Activated CD4-positive, alpha-beta T cell treated with anti-CD3 and anti-CD28 coated beads, Interleukin-10, Interleukin-2, amounts not matched to agents 100 ng/mL and 50 ng/mL, durations not matched to agents 16 hours and 8 hours (primary cell): ENCODE data around the gene FKBP1B.
"Not testable (repeated sequence)": the region's sequence is repeated elsewhere in the genome, so short reads cannot be mapped to it uniquely, and the experiment has no call there.

Source experiments
- DNase-seq: peaks from one replicate; pipeline ENCODE4 v3.0.0-alpha.2; 2020

FKBP1B gene

DNA sequence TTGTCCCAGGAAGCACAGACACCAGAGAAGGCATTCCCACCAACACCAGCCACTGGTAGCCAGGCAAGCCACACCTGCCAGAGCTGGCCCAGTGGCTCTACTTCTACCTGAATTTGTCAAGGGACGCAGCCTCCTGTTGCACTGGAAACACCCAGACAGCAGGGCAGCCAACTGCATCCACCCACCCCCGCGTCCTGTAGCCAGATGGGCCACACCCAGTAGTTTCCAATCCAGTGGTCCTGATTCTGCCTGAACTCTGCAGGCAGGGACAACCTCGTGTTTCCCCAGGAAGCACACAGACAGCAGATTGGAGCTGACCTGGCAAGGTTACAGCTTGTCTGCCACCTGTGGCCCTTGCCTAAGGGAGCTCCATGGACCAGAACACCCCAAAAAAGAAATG, 55.4 kb downstream of the FKBP1B start:
- DNase-seq, result no peak

DNA sequence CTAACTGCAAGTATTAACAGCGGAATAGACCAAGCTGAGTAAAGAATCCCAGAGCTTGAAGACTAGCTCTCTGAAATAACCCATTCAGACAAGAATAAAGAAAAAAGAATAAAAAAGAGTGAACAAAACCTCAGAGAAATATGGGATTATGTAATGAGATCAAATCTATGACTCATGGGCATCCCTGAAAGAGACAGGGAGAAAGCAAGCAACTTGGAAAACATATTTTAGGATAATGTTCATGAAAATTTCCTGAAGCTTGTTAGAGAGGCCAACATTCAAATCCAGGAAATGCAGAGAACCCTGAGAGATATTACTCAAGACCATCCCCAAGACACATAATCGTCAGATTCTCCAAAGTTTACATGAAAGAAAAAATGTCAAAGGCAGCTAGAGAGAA, 56.3 kb downstream of the FKBP1B start:
- DNase-seq, result no peak

DNA sequence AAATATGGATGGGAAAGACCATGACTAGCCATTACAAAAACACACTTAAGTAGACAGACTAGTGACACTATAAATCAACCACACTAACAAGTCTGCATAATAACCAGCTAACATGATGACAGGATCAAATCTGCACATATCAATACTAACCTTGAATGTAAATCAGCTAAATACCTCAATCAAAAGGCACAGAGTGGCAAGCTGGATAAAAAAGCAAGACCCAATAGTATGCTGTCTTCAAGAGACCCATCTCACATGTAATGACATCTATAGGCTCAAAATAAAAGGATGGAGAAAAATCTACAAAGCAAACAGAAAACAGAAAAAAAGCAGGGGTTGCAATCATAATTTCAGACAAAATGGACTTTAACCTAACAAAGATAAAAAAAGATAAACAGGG, 57.2 kb downstream of the FKBP1B start:
- no peak for DNase-seq

DNA sequence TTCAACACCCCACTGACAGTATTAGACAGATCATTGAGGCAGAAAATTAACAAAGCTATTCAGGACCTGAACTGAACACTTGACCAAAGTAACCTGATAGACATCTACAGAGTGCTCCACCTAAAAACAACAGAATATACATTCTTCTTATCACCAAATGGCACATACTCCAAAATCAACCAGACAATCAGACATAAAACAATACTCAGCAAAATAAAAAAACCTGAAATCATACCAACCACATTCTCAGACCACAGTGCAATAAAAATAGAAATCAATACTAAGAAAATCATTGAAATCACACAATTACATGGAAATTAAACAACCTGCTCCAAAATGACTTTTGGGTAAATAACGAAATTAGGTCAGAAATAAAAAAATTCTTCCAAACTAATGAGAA, 57.8 kb downstream of the FKBP1B start:
- no peak for DNase-seq

DNA sequence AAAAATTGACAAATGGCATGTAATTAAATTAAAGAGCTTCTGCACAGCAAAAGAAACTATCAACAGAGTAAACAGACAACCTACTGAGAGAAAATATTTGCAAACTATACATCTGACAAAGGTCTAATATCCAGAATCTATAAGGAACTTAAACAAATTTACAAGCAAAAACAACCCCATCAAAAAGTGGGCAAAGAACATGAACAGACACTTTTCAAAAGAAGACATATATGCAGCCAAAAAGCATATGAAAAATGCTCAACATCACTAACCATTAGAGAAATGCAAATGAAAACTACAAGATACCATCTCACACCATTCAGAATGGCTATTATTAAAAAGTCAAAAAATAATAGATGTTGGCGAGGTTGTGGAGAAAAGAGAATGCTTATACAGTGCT, 59.9 kb downstream of the FKBP1B start:
- DNase-seq, result not testable (repeated sequence)

DNA sequence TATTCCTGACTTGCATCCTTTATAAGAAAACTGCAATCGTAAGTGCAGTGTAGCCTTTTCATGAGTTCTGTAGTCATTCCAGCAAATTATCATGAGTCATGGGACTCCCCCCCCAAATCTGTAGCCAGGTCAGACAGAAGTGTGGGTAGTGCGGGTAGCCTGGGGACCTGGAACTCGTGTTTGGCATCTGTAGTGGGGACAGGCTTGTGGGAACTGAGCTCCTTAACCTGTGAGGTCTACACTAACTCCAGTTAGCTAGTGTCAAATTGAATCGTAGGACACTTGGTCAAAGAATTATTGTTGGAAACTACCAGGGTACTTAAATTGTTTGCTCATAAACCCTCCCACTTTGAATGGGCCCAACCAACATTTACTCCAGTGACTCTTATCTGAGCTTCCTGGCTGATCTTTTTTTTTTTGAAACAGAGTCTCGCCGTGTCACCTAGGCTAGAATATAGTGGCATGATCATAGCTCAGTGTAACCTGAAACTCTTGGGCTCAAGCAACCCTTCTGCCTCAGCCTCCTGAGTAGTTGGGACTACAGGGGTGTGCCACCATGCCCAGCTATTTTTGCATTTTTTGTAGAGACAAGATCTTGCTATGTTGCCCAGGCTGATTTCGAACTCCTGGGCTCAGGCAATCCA, 61.2 kb downstream of the FKBP1B start:
- DNase-seq, result no peak

DNA sequence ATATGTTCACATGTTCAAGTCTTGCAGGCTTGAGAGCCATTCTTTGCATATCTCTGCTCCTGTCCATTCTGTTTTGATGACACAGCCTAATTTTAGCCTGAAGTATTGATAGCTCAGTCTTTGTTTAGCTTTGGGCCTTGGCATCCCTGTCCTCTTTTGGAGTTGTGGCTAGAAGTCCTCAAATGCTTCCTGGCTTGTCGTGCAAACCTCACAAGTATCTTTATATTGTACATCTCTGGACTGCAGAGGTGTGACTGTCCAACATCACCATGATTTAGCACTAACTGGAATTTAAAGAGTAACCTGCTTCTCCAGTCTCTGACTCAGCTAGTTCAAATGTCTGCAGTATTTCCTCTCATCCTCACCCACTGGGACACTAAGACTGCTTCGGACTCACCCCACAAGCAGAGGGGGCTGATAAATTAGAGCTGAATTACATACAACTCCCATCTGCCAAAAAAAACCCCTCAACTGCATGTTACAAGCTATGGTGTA, 61.9 kb downstream of the FKBP1B start:
- DNase-seq, result no peak
